HCT116 (cell line): Measurements from ENCODE around the gene SNAPC4.

Source experiments
- CTCF ChIP-seq, 3 experiments: fragments of 200-600 bp in 1 of 3; sonication (generic) in 1 of 3; IDR thresholded peaks in 2 of 3; conservative IDR thresholded peaks in 1 of 3; 2 replicates each; pipeline ENCODE4 v1.5.1; 2012 to 2017; ENCODE audit warnings: low read depth in 2 of 3, low read length in 2 of 3, antibody characterized with exemption in 1 of 3, borderline replicate concordance in 1 of 3, control low read depth in 1 of 3, mild to moderate bottlenecking in 1 of 3, mixed read lengths in 1 of 3, mixed run types in 1 of 3, moderate library complexity in 1 of 3; ENCODE audit not compliant: insufficient read depth in 1 of 3
- EZH2 ChIP-seq: fragments of 200-600 bp; sonication (generic); IDR thresholded peaks from 2 replicates; pipeline ENCODE4 v1.6.1; 2017; ENCODE audit warnings: antibody characterized with exemption, mixed run types
- EZH2phosphoT487 ChIP-seq: fragments of 200-600 bp; IDR thresholded peaks from 2 replicates; pipeline ENCODE4 v1.6.1; 2018; ENCODE audit warnings: antibody characterized with exemption, borderline replicate concordance
- MAX ChIP-seq: IDR thresholded peaks from 2 replicates; pipeline ENCODE4 v1.6.1; 2012
- POLR2A ChIP-seq: IDR thresholded peaks from 2 replicates; pipeline ENCODE4 v1.7.0; 2011; ENCODE audit warnings: borderline replicate concordance; ENCODE audit not compliant: insufficient read depth, insufficient read length; ENCODE audit errors: extremely low read depth
- POLR2AphosphoS5 ChIP-seq: IDR thresholded peaks from 2 replicates; pipeline ENCODE4 v1.6.1; 2011; ENCODE audit warnings: mild to moderate bottlenecking, low read depth, low read length, moderate library complexity
- SIN3A ChIP-seq: IDR thresholded peaks from 2 replicates; pipeline ENCODE4 v1.6.1; 2012; ENCODE audit warnings: low read depth
- SP1 ChIP-seq: IDR thresholded peaks from 2 replicates; pipeline ENCODE4 v1.6.1; 2012; ENCODE audit warnings: low read depth
- ZFX ChIP-seq: fragments of 450-650 bp; IDR thresholded peaks from 2 replicates; pipeline ENCODE4 v1.6.1; 2017
- ZNF274 ChIP-seq: fragments of 200-500 bp; sonication (Bioruptor generic); IDR thresholded peaks from 2 replicates; pipeline ENCODE4 v1.6.1; 2014; ENCODE audit warnings: mild to moderate bottlenecking, low read depth, low read length, inconsistent platforms

GRCh38 chr9:136358888-136359287 lies 41.1 kb downstream of the SNAPC4 start:
- TF ChIP-seq EZH2 (no peak), CTCF (IDR thresholded peaks at IDR 0.05 in 2 of 3, conservative IDR thresholded peaks at IDR 0.05 in 1 of 3; ENCODE audit: borderline replicate concordance in 1 of 3, insufficient read depth in 1 of 3, low read depth in 2 of 3, low read length in 2 of 3) (no peak), EZH2phosphoT487 (no peak), POLR2A (no peak), POLR2AphosphoS5 (no peak), SIN3A (no peak), MAX (no peak), SP1 (no peak), ZFX (no peak), ZNF274 (no peak)
